Stimulated activated CD8-positive, alpha-beta memory T cell treated with anti-CD3 and anti-CD28 coated beads, Interleukin-12 subunit alpha, Interleukin-12 subunit beta, amount 100 ng/mL, for 24 hours (primary cell): ENCODE measurements around the gene PLEKHA7.

Experiments used
- DNase-seq: peaks from one replicate; pipeline ENCODE4 v3.0.0-alpha.2; 2020; ENCODE audit errors: extremely low read depth

The PLEKHA7 gene

GRCh38 chr11:16811136-16812020 lies 202.8 kb downstream of the PLEKHA7 start:
- DNase-seq, result no peak

GRCh38 chr11:16809886-16810668 lies 204.1 kb downstream of the PLEKHA7 start:
- DNase-seq, result no peak

DNA sequence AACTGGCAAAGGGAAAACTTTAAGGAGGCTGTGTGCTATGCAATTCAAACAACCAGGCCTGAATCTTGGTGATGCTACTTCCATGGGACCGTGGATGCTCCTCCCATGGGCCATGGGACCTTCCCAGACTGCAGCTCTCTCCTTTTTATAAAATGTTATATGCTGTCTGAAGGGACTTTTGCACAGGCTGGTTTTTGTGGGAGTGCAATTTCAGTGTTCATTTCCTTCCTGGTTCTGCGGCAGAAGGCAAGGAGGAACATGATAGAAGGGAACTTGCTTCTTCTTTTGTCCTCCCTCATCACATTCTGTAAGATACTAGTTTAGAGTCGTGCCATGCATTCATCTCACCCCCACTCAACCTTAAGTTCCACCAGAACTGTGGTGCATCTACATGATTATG lies 206.9 kb downstream of the PLEKHA7 start:
- no peak for DNase-seq

DNA sequence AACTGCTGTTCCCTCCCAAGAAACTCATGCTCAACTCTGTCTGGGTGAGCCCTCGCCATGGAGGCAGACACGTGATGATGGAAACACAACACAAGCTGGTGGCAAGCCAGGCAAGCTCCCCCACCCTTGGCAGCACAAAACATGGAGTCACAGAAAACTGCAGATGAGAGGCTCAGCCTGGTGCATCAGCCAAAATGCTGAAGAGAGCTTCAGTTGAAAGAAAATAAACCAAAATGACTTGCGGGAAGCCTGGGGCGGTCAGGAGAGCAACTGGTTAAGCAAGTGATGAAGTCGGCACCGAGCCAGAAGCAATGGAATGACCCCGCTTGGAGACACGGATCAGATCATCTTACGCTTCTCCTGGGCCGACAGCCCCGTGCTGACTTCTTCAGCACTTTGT lies 207.4 kb downstream of the PLEKHA7 start:
- DNase-seq, result no peak

GRCh38 chr11:16805938-16806337 lies 208.3 kb downstream of the PLEKHA7 start:
- no peak for DNase-seq

DNA sequence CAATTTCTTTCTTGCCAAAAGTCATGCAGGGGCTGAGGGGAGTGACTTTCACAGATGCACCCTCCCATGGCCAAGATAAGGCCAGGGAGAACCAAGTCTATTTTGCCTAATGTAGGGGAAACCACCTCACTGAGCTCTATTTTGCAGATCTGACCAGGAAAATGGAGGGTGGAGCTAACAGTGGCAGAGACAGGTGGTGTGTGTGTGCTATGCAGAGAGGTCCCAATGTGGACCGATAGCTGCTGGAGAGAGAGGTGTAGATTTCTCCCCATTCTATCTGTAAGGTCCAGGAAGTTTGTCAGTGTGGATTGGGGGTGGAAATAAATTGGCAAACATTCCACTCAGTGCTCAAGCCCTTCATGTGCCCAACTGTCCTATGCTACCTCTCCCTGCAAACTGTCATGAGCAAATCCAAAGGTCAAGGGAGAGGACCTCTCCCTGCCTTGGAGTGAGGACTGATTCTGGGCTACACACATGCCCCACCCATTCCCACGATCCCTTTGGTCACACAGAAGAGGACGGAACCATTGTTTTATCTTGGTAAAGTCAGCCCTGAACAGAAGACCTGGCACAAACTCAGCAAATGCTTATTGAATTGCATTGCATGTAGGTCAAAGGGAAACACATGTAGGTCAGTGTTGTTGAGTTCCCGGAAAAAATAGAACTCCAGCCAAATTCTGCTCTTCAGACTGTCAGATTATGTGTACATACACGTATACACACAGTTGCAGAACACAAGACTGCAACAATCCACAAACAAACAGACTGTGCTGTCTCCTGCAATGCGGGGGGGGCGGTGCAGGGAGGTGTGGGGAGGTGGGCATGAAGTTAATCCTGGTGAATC lies 209.9 kb downstream of the PLEKHA7 start:
- DNase-seq, result no peak

DNA sequence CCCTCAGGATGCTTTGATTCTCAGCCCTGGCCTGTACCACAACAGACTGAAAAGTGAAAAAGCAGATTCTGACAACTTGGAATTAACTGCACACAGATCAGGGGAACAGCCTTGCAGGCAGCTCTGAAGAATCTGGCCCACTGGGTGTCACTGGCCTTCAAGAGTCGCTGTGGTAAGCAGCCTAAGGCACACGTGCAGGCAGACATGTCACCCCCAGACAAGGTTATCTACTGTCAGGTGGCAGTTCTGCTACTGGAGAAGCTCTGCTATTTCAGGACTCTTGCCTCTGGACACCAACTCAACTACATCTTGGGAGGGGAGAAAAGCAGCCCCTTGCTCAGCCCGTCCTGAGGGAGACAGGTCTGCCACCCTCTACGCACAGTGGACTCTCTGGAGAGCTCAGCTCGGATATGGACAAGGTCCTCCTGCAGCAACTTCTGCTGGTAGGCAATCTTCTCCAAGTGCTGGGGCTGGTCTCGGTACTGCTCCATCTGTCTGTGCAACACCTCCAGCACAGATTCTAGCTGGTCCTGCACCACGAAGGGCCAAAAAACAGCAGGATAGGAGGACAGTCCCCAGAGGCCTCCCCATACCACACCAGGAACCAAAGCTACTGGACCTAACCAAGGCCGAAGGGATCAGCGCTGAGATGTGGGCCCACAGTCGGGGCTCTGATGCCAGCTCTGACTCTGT lies 212.8 kb downstream of the PLEKHA7 start:
- no peak for DNase-seq

DNA sequence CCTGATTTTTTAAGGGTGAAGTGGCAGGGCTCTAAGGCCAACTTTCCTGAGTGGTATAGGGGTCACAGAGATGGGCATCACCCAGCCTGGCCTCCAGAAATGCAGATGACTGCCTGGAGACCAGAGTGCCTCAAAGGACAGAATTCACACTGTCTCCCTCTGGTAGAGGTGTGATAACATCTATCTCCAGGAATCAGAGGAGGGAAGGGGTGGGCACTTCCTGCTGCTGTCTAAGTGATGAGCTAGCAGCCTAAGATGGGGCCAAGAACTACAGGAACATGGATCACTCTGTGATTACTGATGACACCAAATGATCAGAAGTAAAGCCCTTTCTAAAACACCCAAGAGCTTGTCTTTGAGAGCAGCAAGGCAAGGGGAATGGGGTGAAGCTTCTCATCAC lies 213.8 kb downstream of the PLEKHA7 start:
- no peak for DNase-seq

GRCh38 chr11:16799890-16800289 lies 214.3 kb downstream of the PLEKHA7 start:
- no peak for DNase-seq

GRCh38 chr11:16799221-16799620 lies 215.0 kb downstream of the PLEKHA7 start:
- no peak for DNase-seq

- DNase-seq, result no peak
These were observed 216.4 kb downstream of the PLEKHA7 start for GRCh38 chr11:16797776-16798175.

DNA sequence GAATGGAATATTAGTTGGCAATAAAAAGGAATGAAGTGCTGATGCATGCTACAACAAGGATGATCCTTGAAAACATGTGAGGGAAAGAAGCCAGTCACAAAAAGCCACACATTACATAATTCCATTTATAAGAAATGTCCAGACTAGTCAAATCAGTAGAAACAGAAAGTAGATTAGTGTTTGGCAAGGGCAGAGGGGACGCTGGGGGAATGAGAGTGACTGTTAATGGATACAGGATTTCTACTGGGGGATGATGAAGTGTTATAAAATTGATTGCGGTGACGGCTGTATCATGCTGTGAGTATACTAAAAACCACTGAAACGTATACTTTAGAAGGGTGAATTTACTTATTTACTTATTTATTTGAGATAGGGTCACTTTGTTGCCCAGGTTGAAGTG lies 217.9 kb downstream of the PLEKHA7 start:
- DNase-seq, result no peak

GRCh38 chr11:16795146-16795545 lies 219.1 kb downstream of the PLEKHA7 start:
- no peak for DNase-seq

GRCh38 chr11:16794047-16794818 lies 220.0 kb downstream of the PLEKHA7 start:
- no peak for DNase-seq

DNA sequence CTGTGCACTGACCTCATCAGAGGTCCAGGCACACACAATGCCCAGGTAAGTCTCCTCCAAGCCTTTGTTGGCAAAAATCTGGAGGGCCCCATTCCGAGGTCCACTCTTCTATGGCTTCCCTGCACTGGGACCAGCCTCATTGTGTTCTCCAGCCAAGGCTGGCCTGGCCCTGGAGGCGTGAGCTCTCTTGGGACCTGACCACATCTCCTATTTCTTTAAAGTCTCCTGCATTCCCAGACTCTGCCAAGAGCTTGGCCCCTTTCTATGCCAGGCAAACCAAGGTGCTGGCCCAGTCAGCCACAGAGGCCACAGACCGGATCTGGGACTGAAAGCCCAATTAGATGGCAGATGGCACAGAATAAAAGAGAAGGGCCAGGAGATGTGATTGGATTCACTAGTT lies 220.7 kb downstream of the PLEKHA7 start:
- no peak for DNase-seq

DNA sequence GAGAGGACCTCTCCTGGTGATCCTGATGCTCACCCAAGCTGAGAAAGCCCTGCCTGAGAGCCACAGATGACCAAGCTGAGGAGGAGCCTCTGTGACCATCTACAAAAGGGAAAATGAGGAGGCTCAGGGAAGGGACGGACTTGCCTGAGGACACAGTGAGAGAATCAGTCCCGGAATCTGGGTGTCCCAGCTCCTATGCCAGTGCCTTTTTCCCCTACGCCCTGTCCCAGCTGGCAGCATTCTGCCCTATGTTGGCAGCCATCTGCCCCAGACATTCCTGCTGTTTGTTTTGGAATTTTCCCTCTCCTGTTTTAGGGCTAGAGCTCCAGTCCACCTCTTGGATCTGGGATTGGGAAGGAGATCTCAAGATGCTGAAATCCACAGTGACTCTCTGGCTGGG lies 221.2 kb downstream of the PLEKHA7 start:
- no peak for DNase-seq

- no peak for DNase-seq
These were observed 221.8 kb downstream of the PLEKHA7 start for GRCh38 chr11:16792426-16792825.

- DNase-seq, result no peak
These were observed 222.8 kb downstream of the PLEKHA7 start for GRCh38 chr11:16791191-16791961.

- DNase-seq, result no peak
These were observed 223.6 kb downstream of the PLEKHA7 start for GRCh38 chr11:16790486-16791190.
